ENCODE data around the gene BMPR1A.
"Not testable (repeated sequence)": the region's sequence is repeated elsewhere in the genome, so short reads cannot be mapped to it uniquely, and the experiment has no call there.

Gene BMPR1A

GRCh38 chr10:86732771-86733170 lies 23.6 kb upstream of the BMPR1A start:
- no peak for DNase-seq

GRCh38 chr10:86733260-86733671 lies 23.2 kb upstream of the BMPR1A start:
- no peak for DNase-seq

- no peak for DNase-seq
Observed at GRCh38 chr10:86734207-86734988, 22.0 kb upstream of the BMPR1A start.

GRCh38 chr10:86735278-86735677 lies 21.1 kb upstream of the BMPR1A start:
- not testable (repeated sequence) for DNase-seq

GRCh38 chr10:86742230-86742629 lies 14.2 kb upstream of the BMPR1A start:
- no peak for DNase-seq

GRCh38 chr10:86744067-86744725 lies 12.2 kb upstream of the BMPR1A start:
- no peak for DNase-seq

GRCh38 chr10:86747796-86748581 lies 8.4 kb upstream of the BMPR1A start:
- DNase-seq, result no peak

GRCh38 chr10:86749854-86750253 lies 6.6 kb upstream of the BMPR1A start:
- no peak for DNase-seq

- no peak for DNase-seq
Observed at GRCh38 chr10:86751477-86751876, 4.9 kb upstream of the BMPR1A start.

GRCh38 chr10:86752311-86752710 lies 4.1 kb upstream of the BMPR1A start:
- DNase-seq, result peak; percentile 20

- no peak for DNase-seq
Observed at GRCh38 chr10:86753051-86753450, 3.4 kb upstream of the BMPR1A start.

GRCh38 chr10:86753638-86754434 lies 2.6 kb upstream of the BMPR1A start:
- no peak for DNase-seq

GRCh38 chr10:86755454-86755739 lies 1.0 kb upstream of the BMPR1A start:
- no peak for DNase-seq

GRCh38 chr10:86755740-86756510 lies 494 bp upstream of the BMPR1A start:
- DNase-seq, result peak; percentile 77

- no peak for DNase-seq
Observed at GRCh38 chr10:86757113-86757972, 924 bp downstream of the BMPR1A start.

GRCh38 chr10:86758189-86759072 lies 2.0 kb downstream of the BMPR1A start:
- DNase-seq, result no peak

- DNase-seq, result no peak
Observed at GRCh38 chr10:86759073-86759672, 2.8 kb downstream of the BMPR1A start.

- no peak for DNase-seq
Observed at GRCh38 chr10:86763404-86763803, 7.0 kb downstream of the BMPR1A start.

- DNase-seq, result no peak
Observed at GRCh38 chr10:86765548-86765947, 9.1 kb downstream of the BMPR1A start.

Data from COR-L47 (cell line).